ENCODE data around the gene NAALADL2. TPM values are rescaled to one million over a fixed set of nuclear protein-coding genes. Genes with fewer than 3 reads are reported as not detected.

The NAALADL2 gene
- total and polyA plus RNA-seq, 9 of the 15 experiments (the other 6 are each of a cell fraction or from before 2014, with no cell fraction given): 0.29 to 1.1 (median 0.79) TPM; not detected in 1

GRCh38 chr3:174820885-174821284, 38.2 kb upstream of the NAALADL2 start:
- in situ Hi-C loops (cut with MboI) (no loop called here), intact Hi-C loops (cut with micrococcal nuclease) (no loop called here)
- no peaks in the 10 kb centered on the region; the same call in 1 of the 2 replicates for H3K9me3 ChIP-seq (replicated peaks; ENCODE audit: control insufficient read depth, insufficient read depth, low read depth, low read length)
- no peak overlapping the region for H3K4me3 ChIP-seq
- H3K9ac ChIP-seq (ENCODE audit: insufficient read depth in 1 of 2, low read depth in 2 of 2, low read length in 2 of 2): no peak overlapping the region
- no peak overlapping the region for H2AFZ ChIP-seq (ENCODE audit: low read depth, low read length)
- no peaks in the 10 kb centered on the region for H4K20me1 ChIP-seq (replicated peaks; ENCODE audit: control insufficient read depth, insufficient read depth, low read length)
- no peak overlapping the region for H3K27ac ChIP-seq (ENCODE audit: extremely low read depth, low read depth, low read length)
- POLR2A ChIA-PET: no interaction called here
- TF ChIP-seq COPS2 (conservative IDR thresholded peaks at IDR 0.05) (no peak), ELF2 (CRISPR knock-in tag; IDR thresholded peaks at IDR 0.05) (no peak), ZNF507 (tag; conservative IDR thresholded peaks at IDR 0.05) (no peak)
- BruUV-seq (replicated peaks): no TSS peak
- ATAC-seq (no peak), FAIRE-seq (no peak), DNase-seq (ENCODE audit: extremely low read depth in 1 of 4, low spot score in 3 of 4) (no peak)
- CTCF ChIA-PET (ENCODE audit: low intra/inter-chr PET ratio): no interaction called here
- no peaks in the 10 kb centered on the region for H3K4me1 ChIP-seq (replicated peaks in 1 of 2; ENCODE audit: control insufficient read depth in 2 of 2, insufficient read depth in 2 of 2, low read length in 2 of 2)
- H3K79me2 ChIP-seq (ENCODE audit: control insufficient read depth, insufficient read depth, low read length): no peaks in the 10 kb centered on the region
- no peak overlapping the region for H3K4me2 ChIP-seq (ENCODE audit: insufficient read depth, low read length)
- H3K27me3 ChIP-seq (ENCODE audit: control insufficient read depth in 2 of 2, insufficient read depth in 2 of 2, low read length in 2 of 2): no peaks in the 10 kb centered on the region
- no peaks in the 10 kb centered on the region for H3K36me3 ChIP-seq (ENCODE audit: control insufficient read depth, insufficient read depth, low read length)
- 0% methylated on average over 1 of the region's 1 CpG for WGBS (ENCODE audit: insufficient coverage, low coverage, missing lambda C conversion rate)
- H3K9me1 ChIP-seq (ENCODE audit: control insufficient read depth, insufficient read depth, low read length): no peaks in the 10 kb centered on the region

GRCh38 chr3:174821477-174821876, 37.7 kb upstream of the NAALADL2 start:
- no peak for ATAC-seq
- BruUV-seq (replicated peaks): no TSS peak
- Histone ChIP-seq H3K79me2 (ENCODE audit: control insufficient read depth, insufficient read depth, low read length) (no peaks in the 10 kb centered on the region), H4K20me1 (replicated peaks; ENCODE audit: control insufficient read depth, insufficient read depth, low read length) (no peaks in the 10 kb centered on the region), H3K36me3 (ENCODE audit: control insufficient read depth, insufficient read depth, low read length) (no peaks in the 10 kb centered on the region), H3K4me3 (no peak overlapping the region), H3K4me2 (ENCODE audit: insufficient read depth, low read length) (no peak overlapping the region), H3K4me1 (replicated peaks in 1 of 2; ENCODE audit: control insufficient read depth in 2 of 2, insufficient read depth in 2 of 2, low read length in 2 of 2) (no peaks in the 10 kb centered on the region), H3K27me3 (ENCODE audit: control insufficient read depth in 2 of 2, insufficient read depth in 2 of 2, low read length in 2 of 2) (no peaks in the 10 kb centered on the region), H3K9me3 (replicated peaks; ENCODE audit: control insufficient read depth, insufficient read depth, low read depth, low read length) (no peaks in the 10 kb centered on the region; the same call in 1 of the 2 replicates), H3K27ac (ENCODE audit: extremely low read depth, low read depth, low read length) (no peak overlapping the region), H2AFZ (ENCODE audit: low read depth, low read length) (no peak overlapping the region), H3K9me1 (ENCODE audit: control insufficient read depth, insufficient read depth, low read length) (no peaks in the 10 kb centered on the region), H3K9ac (ENCODE audit: insufficient read depth in 1 of 2, low read depth in 2 of 2, low read length in 2 of 2) (no peak overlapping the region)
- in situ Hi-C loops (cut with MboI): no loop called here
- no peak for DNase-seq (ENCODE audit: extremely low read depth in 1 of 4, low spot score in 3 of 4)
- ChIA-PET CTCF (ENCODE audit: low intra/inter-chr PET ratio) (no interaction called here), POLR2A (no interaction called here)
- intact Hi-C loops (cut with micrococcal nuclease): no loop called here
- no peak for FAIRE-seq
- TF ChIP-seq CCAR2 (IDR thresholded peaks at IDR 0.05; ENCODE audit: low read depth, low read length): no peak
- TF ChIP-seq HNRNPL (IDR thresholded peaks at IDR 0.05; ENCODE audit: low read depth, low read length): no peak
- TF ChIP-seq POLR3A (IDR thresholded peaks at IDR 0.05; ENCODE audit: borderline replicate concordance, extremely low read depth, insufficient read depth, insufficient read length): no peak
- TF ChIP-seq RAD51 (IDR thresholded peaks at IDR 0.05; ENCODE audit: borderline replicate concordance, low read depth): no peak
- no peak for TF ChIP-seq NR1H2 (CRISPR knock-in tag; IDR thresholded peaks at IDR 0.05)
- TF ChIP-seq, protein P1, sequence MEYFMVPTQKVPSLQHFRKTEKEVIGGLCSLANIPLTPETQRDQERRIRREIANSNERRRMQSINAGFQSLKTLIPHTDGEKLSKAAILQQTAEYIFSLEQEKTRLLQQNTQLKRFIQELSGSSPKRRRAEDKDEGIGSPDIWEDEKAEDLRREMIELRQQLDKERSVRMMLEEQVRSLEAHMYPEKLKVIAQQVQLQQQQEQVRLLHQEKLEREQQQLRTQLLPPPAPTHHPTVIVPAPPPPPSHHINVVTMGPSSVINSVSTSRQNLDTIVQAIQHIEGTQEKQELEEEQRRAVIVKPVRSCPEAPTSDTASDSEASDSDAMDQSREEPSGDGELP (CRISPR knock-in tag; IDR thresholded peaks at IDR 0.05; ENCODE audit: borderline replicate concordance): no peak
